NT2/D1 (cell line): ENCODE results near the gene ERC1.

Experiments
- SUZ12 ChIP-seq: IDR thresholded peaks from 2 replicates; pipeline ENCODE4 v1.6.1; 2011; ENCODE audit not compliant: insufficient read length, insufficient read depth; ENCODE audit errors: extremely low read depth
- YY1 ChIP-seq: IDR thresholded peaks from 2 replicates; pipeline ENCODE4 v1.6.1; 2011; ENCODE audit not compliant: insufficient read length, insufficient read depth
- ZNF274 ChIP-seq: IDR thresholded peaks from 2 replicates; pipeline ENCODE4 v1.6.1; 2011; ENCODE audit warnings: mild to moderate bottlenecking, low read depth, low read length

DNA sequence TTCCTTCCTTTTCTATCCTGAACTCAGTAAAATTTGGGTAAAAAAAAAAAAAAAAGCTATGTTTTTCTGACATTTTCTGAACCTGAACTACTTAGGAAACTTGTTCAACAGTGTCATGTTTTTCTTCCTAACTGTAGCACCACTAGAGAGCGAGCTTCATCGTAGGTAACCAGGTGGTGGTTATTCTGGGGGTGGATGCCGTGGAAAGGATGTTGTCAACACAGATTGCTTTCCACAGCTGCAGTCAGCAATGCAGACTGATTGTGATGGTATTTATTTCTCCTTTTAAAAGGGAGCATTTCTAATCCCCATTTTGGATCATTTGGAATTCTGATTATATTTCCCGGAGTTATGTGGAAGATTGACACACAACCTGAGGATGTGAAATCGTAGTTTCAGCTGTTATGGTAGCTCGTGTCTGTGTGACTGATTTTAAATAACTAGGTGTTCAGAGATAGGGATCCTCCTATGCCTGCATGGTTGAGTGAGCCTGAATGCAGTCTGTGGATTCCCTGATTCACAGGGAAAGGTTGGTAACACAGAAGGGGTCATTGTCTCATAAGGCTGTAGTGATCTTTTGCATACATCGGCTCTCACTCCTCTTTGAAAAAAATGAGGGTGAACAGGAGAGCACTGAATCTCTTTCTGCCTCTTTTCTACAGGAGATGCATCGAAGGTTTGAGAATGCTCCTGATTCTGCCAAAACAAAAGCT, 113.2 kb downstream of the ERC1 start:
- no peak for TF ChIP-seq YY1
- no peak for TF ChIP-seq SUZ12
- TF ChIP-seq ZNF274: no peak
